ENCODE results near the gene ARHGEF18. TPM values are rescaled to one million over a fixed set of nuclear protein-coding genes. Genes with fewer than 3 reads are reported as not detected.

Gene ARHGEF18
- total and polyA plus RNA-seq, 12 donors: 4.8 to 13.3 (median 8.2) TPM

GRCh38 chr19:7395360-7396066, 46.8 kb downstream of the ARHGEF18 start:
- Histone ChIP-seq H3K27ac (peak overlapping the region in 9 of 10 donors; percentile 57 to 93 (median 83)), H3K4me1 (peaks cover 0 to 38% (median 20%) of the 10 kb centered on the region in 9 donors), H3K36me3 (peaks cover 0 to 8% (median 0%) of the 10 kb centered on the region in 9 donors), H3K4me3 (peak overlapping the region; percentile 69 to 100 (median 98)), H3K27me3 (no peaks in the 10 kb centered on the region), H3K9me3 (no peaks in the 10 kb centered on the region)
- intact Hi-C loops (cut with DNase I): loop anchor here in 5 of 10 donors (2.0 to 10.0 kb wide), 6 partner anchors 93 to 661 kb away; partner anchors contain the start of genes GPR108 (in 1 of the 5), MCOLN1 (in 1 of the 5), PEX11G (in 1 of the 5) and PNPLA6 (in 1 of the 5)
- peak; percentile 8 to 40 (median 31) for ATAC-seq
- DNase-seq: no peak
- WGBS, 2 donors: 3% methylated on average over 27 to 28 of the region's 28 CpGs
- TF ChIP-seq CTCF (IDR thresholded peaks at IDR 0.05): no peak

- Histone ChIP-seq H3K9me3 (no peaks in the 10 kb centered on the region), H3K36me3 (peaks cover 0 to 12% (median 0%) of the 10 kb centered on the region in 9 donors), H3K27ac (no peak overlapping the region), H3K4me3 (no peak overlapping the region), H3K27me3 (no peaks in the 10 kb centered on the region), H3K4me1 (peaks cover 0 to 38% (median 20%) of the 10 kb centered on the region in 9 donors)
- intact Hi-C loops (cut with DNase I): loop anchor here in 5 of 10 donors (5.0 to 10.0 kb wide), 5 partner anchors 117 to 663 kb away; partner anchors contain the start of genes GPR108 (in 1 of the 5), MCOLN1 (in 1 of the 5), PNPLA6 (in 1 of the 5) and TRIP10 (in 1 of the 5)
- no peak for TF ChIP-seq CTCF (IDR thresholded peaks at IDR 0.05)
- 95 to 96% methylated on average over 9 of the region's 9 CpGs for WGBS, 2 donors
- ATAC-seq: no peak
- DNase-seq: no peak
Observed at GRCh38 chr19:7397687-7398086, 49.0 kb downstream of the ARHGEF18 start.

Other genes with a start within 250 kb of the ARHGEF18 start
- 100 to 1,000 TPM in 6 of 10 donors, 10 to 100 TPM in 4; 68.9 to 157 (median 103) TPM for gene INSR, start 54.5 kb upstream of the ARHGEF18 start, total RNA-seq
- gene INSR, start 54.5 kb upstream of the ARHGEF18 start, polyA plus RNA-seq: 10 to 100 TPM; 20.2 to 36.6 TPM
- gene PEX11G, start 140.1 kb downstream of the ARHGEF18 start, total RNA-seq: 1 to 10 TPM in 9 of 10 donors, under 1 TPM in 1; 0.95 to 2.4 (median 1.9) TPM
- 1 to 10 TPM; 1.2 to 3.9 TPM for gene PEX11G, start 140.1 kb downstream of the ARHGEF18 start, polyA plus RNA-seq
- 100 to 1,000 TPM in 1 of 10 donors, 10 to 100 TPM in 9; 67.7 to 104 (median 76.5) TPM for gene ZNF358, start 167.2 kb downstream of the ARHGEF18 start, total RNA-seq
- 100 to 1,000 TPM in 1 of 2 donors, 10 to 100 TPM in 1; 61.4 to 167 TPM for gene ZNF358, start 167.2 kb downstream of the ARHGEF18 start, polyA plus RNA-seq
- 10 to 100 TPM; 10.4 to 29.1 (median 13.4) TPM for gene MCOLN1, start 173.7 kb downstream of the ARHGEF18 start, total RNA-seq
- 10 to 100 TPM; 20.8 to 34.9 TPM for gene MCOLN1, start 173.7 kb downstream of the ARHGEF18 start, polyA plus RNA-seq
- gene PNPLA6, start 186.8 kb downstream of the ARHGEF18 start, total RNA-seq: 10 to 100 TPM; 33.9 to 73.8 (median 41.6) TPM
- 10 to 100 TPM; 34.1 to 57.0 TPM for gene PNPLA6, start 186.8 kb downstream of the ARHGEF18 start, polyA plus RNA-seq
- 1 to 10 TPM in 1 of 10 donors, under 1 TPM in 9; 0.13 to 2.0 (median 0.30) TPM for gene CAMSAP3, start 246.9 kb downstream of the ARHGEF18 start, total RNA-seq
- under 1 TPM; 0.03 to 0.37 TPM for gene CAMSAP3, start 246.9 kb downstream of the ARHGEF18 start, polyA plus RNA-seq

All from heart right ventricle (tissue), 16 donors.